Urinary bladder (tissue), 4 donors: ENCODE measurements around the gene SYT8. TPM values are rescaled to one million over a fixed set of nuclear protein-coding genes. Genes with fewer than 3 reads are reported as not detected.
A peak's percentile ranks its signal among the peaks of the same experiment; 100 is the strongest.

Experiments
- DNase-seq: peaks from one replicate; pipeline ENCODE4 v3.0.0-alpha.2; 2015; ENCODE audit errors: extremely low spot score
- H3K27ac ChIP-seq: one replicate; pipeline ENCODE4 v1.5.1; 2013; ENCODE audit warnings: low read depth, mild to moderate bottlenecking, moderate library complexity
- H3K36me3 ChIP-seq: one replicate; pipeline ENCODE4 v1.6.1; 2013; ENCODE audit warnings: mild to moderate bottlenecking, moderate library complexity; ENCODE audit not compliant: insufficient read depth
- H3K4me1 ChIP-seq: one replicate; pipeline ENCODE4 v1.6.1; 2013; ENCODE audit warnings: mild to moderate bottlenecking, moderate library complexity; ENCODE audit not compliant: insufficient read depth
- H3K4me3 ChIP-seq: one replicate; pipeline ENCODE4 v1.5.1; 2013; ENCODE audit warnings: low read depth, low read length
- WGBS: extraction: QIAGEN DNeasy Blood & Tissue Kit; methylation state at CpG from one replicate; pipeline ENCODE4 v1.1.7; 2013; 5-methylcytosine and 5-hydroxymethylcytosine counted together
- polyA plus RNA-seq: library from polyadenylated mRNA; stranded (reverse); fragments of 200-250 nt; gene quantifications from one replicate; pipeline ENCODE4 v1.2.3, GENCODE V29; 2013
- total RNA-seq: library from RNA; depleted of rRNA; stranded (reverse); fragments of >200 nt; gene quantifications from one replicate; pipeline ENCODE4 v1.2.3, GENCODE V29; 2014
- donor health status: healthy with polysubstance abuse.
- donor health status: healthy.

Gene SYT8
- total and polyA plus RNA-seq, 2 donors, result 3.4 to 35.6 TPM

GRCh38 chr11:1831338-1832210, 3.2 kb upstream of the SYT8 start:
- H3K27ac ChIP-seq, result peak overlapping the region; percentile 34
- no peaks in the 10 kb centered on the region for H3K4me1 ChIP-seq
- no peak for DNase-seq
- 72% methylated on average over 26 of the region's 26 CpGs for WGBS
- no peak overlapping the region for H3K4me3 ChIP-seq
- H3K36me3 ChIP-seq, result no peaks in the 10 kb centered on the region

DNA sequence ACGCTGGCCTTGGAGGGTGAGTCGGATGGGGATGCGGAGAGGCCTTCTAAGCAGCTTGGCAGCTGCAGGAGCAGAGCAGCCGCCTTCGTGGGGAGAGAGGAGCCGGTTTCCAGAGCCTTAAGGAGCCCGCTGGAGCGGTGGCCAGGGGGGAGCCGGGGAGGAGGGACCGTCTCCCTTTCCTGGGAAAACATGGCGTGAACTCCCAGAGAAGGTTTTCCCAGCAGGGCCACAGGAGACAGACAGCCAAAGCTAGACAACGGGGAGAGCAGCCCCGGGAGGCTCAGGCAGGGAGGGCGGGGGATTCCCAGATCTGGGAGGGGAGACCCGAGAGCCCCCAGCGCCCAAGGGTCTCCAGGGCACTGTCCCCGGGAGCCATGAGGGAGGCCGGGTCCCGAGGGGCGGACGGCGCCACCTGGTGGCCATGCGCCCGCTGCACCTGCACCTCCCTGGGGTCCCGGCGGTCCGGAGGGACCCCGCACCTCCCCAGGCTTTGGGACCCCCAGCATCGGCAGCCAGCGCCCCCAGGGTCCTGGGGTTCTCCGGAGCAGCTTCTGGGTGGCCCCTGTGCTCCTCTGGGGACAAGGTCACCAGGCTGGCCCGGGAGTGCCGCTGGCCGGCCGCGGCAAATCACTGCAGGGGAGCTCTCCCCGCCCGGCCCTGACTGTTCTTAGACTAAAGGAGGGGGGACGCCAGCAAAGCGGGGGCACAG, 2.4 kb upstream of the SYT8 start:
- no peak for DNase-seq
- H3K4me1 ChIP-seq, result no peaks in the 10 kb centered on the region
- no peaks in the 10 kb centered on the region for H3K36me3 ChIP-seq
- WGBS, result 15% methylated on average over 40 of the region's 40 CpGs
- no peak overlapping the region for H3K4me3 ChIP-seq
- peak overlapping the region; percentile 34 for H3K27ac ChIP-seq

DNA sequence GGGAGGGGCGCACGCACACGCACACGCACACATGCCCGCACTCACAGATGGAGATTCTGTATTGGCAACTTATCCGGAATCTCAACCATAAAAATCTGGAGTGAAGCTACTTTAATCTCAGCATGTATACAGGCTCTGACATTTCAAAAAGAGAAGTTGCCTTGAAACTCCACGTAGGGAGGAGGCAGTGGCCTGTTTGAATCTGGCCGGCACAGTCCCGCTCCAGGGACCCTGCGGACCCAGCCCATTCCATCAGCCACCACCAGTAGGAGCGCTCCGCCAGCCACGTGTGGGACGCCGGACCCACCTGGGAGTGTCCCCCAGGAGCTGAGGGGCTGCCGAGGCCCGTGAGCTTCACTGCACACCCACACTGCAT, 1.9 kb upstream of the SYT8 start:
- Histone ChIP-seq H3K27ac (no peak overlapping the region), H3K4me3 (no peak overlapping the region), H3K36me3 (no peaks in the 10 kb centered on the region), H3K4me1 (no peaks in the 10 kb centered on the region)
- no peak for DNase-seq
- WGBS, result 50% methylated on average over 17 of the region's 17 CpGs

GRCh38 chr11:1834062-1834610, 654 bp upstream of the SYT8 start:
- H3K4me3 ChIP-seq, result no peak overlapping the region
- H3K36me3 ChIP-seq, result no peaks in the 10 kb centered on the region
- DNase-seq, result no peak
- no peaks in the 10 kb centered on the region for H3K4me1 ChIP-seq
- 85% methylated on average over 14 of the region's 14 CpGs for whole genome bisulfite sequencing
- peak overlapping the region; percentile 81 for H3K27ac ChIP-seq

DNA sequence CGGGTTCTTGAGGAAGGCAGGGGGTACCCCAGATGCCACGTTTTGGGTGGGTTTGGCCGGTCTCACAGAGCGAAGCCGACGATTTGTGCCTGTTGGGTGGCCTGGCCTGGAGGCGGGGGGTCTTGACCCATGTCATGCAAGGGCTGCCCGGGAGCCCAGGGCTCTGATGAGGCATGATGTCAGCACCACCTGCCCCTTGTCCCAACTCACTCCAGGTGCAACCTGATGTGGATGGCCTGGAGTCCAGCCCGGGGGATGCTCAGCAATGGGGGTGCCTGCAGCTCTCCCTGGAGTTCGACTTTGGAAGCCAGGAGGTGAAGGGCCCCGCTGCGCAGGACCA, 851 bp downstream of the SYT8 start:
- peak overlapping the region; percentile 64 for H3K27ac ChIP-seq

DNA sequence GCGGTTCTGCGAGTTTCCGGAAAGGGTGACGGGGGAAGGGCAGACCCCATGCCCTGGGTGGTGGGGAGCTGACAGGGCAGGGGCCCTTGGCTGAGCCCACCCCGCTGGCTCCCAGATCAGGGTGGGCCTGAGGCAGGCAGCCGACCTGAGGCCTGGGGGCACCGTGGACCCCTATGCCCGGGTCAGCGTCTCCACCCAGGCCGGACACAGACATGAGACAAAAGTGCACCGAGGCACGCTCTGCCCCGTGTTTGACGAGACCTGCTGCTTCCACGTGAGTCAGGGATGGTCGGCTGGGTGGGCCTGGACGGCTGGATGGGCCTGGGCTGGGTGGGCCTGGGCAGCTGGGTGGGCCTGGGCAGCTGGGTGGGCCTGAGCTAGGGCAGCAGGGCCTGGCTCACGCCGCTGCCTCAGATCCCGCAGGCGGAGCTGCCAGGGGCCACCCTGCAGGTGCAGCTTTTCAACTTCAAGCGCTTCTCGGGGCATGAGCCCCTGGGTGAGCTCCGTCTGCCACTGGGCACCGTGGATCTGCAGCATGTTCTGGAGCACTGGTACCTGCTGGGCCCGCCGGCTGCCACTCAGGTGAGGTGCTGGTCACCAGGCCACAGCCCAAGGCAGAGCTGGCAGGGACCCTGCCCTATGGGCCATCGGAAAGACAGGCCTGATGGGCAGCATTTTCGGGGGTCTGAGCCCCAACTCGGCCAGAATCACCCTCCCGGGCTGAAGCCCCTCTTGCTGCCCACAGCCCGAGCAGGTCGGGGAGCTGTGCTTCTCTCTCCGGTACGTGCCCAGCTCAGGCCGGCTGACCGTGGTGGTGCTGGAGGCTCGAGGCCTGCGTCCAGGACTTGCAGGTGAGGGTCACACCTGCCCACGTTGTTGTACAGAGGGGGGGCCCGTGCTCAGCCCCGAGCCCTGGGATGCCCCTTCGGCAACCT, 1.5 kb downstream of the SYT8 start:
- Histone ChIP-seq H3K4me3 (no peak overlapping the region), H3K36me3 (no peaks in the 10 kb centered on the region), H3K27ac (no peak overlapping the region), H3K4me1 (no peaks in the 10 kb centered on the region)
- DNase-seq, result no peak
- WGBS, result 90% methylated on average over 43 of the region's 43 CpGs

More for the DNA sequence above, 851 bp downstream of the SYT8 start:
- no peaks in the 10 kb centered on the region for H3K36me3 ChIP-seq
- DNase-seq, result no peak
- no peak overlapping the region for H3K4me3 ChIP-seq
- H3K4me1 ChIP-seq, result no peaks in the 10 kb centered on the region
- WGBS, result 92% methylated on average over 12 of the region's 12 CpGs

DNA sequence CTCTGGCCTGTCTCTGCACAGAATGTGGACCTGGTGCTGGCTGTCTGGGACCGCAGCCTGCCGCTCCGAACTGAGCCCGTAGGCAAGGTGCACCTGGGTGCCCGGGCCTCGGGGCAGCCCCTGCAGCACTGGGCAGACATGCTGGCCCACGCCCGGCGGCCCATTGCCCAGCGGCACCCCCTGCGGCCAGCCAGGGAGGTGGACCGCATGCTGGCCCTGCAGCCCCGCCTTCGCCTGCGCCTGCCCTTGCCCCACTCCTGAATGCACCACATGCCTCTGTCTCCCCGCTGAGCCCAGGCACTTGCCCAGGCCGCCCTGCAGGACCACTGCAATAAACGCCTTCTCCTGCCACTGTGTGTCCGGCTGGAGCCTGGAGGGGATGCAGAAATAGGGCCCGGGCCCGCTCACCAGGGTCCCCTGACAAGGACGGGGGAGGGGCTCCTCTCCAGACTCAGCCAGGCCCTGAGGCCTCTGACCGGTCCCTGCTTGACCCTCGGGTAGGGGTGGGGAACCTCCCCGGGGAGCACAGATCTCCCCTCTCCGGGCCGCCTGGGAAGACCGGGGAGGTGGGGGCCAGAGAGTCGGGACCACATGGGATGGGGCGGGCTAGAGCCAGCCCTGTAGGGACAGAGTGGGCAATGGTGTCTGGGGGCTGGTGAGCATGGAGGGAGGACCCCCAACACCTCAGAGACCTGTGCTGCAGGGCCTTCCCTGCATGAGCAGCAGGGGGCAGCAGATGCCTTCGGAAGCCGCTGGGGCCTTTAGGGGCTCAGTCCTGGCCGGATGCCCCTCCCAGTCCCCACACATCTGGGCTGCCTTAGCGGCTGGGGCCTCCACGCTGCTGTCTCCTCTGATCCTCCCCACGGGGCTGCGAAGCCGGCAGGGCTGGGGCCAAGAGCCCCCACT, 2.6 kb downstream of the SYT8 start:
- no peak for DNase-seq

GRCh38 chr11:1838077-1838425, 3.3 kb downstream of the SYT8 start:
- H3K27ac ChIP-seq, result no peak overlapping the region
- no peak for DNase-seq
- no peaks in the 10 kb centered on the region for H3K4me1 ChIP-seq
- H3K4me3 ChIP-seq, result no peak overlapping the region
- no peaks in the 10 kb centered on the region for H3K36me3 ChIP-seq
- 53% methylated on average over 17 of the region's 17 CpGs for WGBS

More for the DNA sequence above, 2.6 kb downstream of the SYT8 start:
- Histone ChIP-seq H3K4me3 (no peak overlapping the region), H3K36me3 (no peaks in the 10 kb centered on the region), H3K27ac (no peak overlapping the region), H3K4me1 (no peaks in the 10 kb centered on the region)
- WGBS, result 53% methylated on average over 38 of the region's 38 CpGs

GRCh38 chr11:1838426-1839144, 3.8 kb downstream of the SYT8 start, which contains the start of gene TNNI2:
TSS of gene TNNI2 (plus strand) at chr11:1838981. CDS start at chr11:1839697, 716 bp downstream.
- Histone ChIP-seq H3K36me3 (no peaks in the 10 kb centered on the region), H3K4me3 (no peak within 1 kb of the TSS), H3K27ac (peak within 1 kb of the TSS; percentile 26), H3K4me1 (no peaks in the 10 kb centered on the region)
- WGBS, result 89% methylated on average over 32 of the region's 32 CpGs
- DNase-seq, result no peak

GRCh38 chr11:1839204-1839923, 4.6 kb downstream of the SYT8 start:
- no peak overlapping the region for H3K27ac ChIP-seq
- WGBS, result 86% methylated on average over 12 of the region's 12 CpGs
- H3K4me1 ChIP-seq, result no peaks in the 10 kb centered on the region
- no peak for DNase-seq
- H3K4me3 ChIP-seq, result no peak overlapping the region
- H3K36me3 ChIP-seq, result no peaks in the 10 kb centered on the region

DNA sequence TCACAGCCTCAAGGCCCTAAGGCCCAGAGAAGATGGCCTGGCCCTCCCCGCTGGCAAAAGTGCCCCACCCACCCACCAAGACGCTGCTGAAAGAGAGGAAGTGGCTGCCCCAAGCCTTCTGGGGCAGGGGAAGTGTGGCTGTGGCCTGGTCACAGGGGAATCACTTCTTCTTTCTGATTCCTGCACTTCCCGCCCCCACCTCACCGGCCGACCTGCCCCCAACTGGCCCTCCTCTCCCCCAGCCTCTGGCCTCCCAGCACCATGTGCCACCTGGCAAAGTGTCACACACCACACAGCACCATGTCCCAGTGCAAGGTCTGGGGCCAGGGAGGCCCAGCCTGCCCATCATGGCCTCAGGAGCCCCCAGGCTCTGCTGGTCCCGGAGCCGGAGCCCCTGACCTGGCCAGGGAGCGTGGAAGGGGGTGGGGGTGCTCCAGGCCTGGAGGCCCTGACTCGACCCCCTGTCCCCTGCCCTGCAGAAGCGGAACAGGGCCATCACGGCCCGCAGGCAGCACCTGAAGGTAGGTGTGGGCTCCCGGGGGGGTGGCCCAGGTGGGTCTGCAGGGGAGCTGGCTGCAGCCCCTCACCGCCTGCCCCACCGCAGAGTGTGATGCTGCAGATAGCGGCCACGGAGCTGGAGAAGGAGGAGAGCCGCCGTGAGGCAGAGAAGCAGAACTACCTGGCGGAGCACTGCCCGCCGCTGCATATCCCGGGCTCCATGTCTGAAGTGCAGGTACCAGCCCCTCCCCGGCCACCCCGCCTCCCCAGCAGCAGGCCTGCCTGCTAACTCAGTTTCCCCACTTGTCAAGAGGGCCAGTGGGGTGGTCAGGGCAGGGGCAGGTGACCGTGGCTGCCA, 5.4 kb downstream of the SYT8 start:
- Histone ChIP-seq H3K4me1 (no peaks in the 10 kb centered on the region), H3K36me3 (no peaks in the 10 kb centered on the region), H3K27ac (no peak overlapping the region), H3K4me3 (no peak overlapping the region)
- 87% methylated on average over 26 of the region's 26 CpGs for WGBS
- DNase-seq, result no peak
